Liver (tissue), 3 donors: ENCODE results near the gene PRPF40B.

ENCODE experiments used
- GABPA ChIP-seq, 2 donors: IDR thresholded peaks in 1 of 2; conservative IDR thresholded peaks in 1 of 2; 2 replicates each; pipeline ENCODE4 v1.6.1; 2016; ENCODE audit warnings: antibody characterized with exemption in 2 of 2, mild to moderate bottlenecking in 1 of 2, moderate library complexity in 1 of 2
- JUND ChIP-seq, 2 donors: IDR thresholded peaks; 2 replicates each; pipeline ENCODE4 v1.6.1; 2016; ENCODE audit warnings: antibody characterized with exemption in 2 of 2
- RXRA ChIP-seq, 2 donors: IDR thresholded peaks; 2 replicates each; pipeline ENCODE4 v1.6.1; 2017 to 2018; ENCODE audit warnings: antibody characterized with exemption in 2 of 2, mild to moderate bottlenecking in 1 of 2
- SP1 ChIP-seq: IDR thresholded peaks from 2 replicates; pipeline ENCODE4 v1.6.1; 2018; ENCODE audit warnings: antibody characterized with exemption, mild to moderate bottlenecking
- TF ChIP-seq, protein P1 (sequence below): fragments of 150-350 bp; IDR thresholded peaks from 2 replicates; pipeline ENCODE4 v1.5.1; 2017; ENCODE audit warnings: improper control_type of control experiment, low read depth, low read length; ENCODE audit not compliant: missing input control
- donor health status: healthy.
- donor health status: healthy.

DNA sequence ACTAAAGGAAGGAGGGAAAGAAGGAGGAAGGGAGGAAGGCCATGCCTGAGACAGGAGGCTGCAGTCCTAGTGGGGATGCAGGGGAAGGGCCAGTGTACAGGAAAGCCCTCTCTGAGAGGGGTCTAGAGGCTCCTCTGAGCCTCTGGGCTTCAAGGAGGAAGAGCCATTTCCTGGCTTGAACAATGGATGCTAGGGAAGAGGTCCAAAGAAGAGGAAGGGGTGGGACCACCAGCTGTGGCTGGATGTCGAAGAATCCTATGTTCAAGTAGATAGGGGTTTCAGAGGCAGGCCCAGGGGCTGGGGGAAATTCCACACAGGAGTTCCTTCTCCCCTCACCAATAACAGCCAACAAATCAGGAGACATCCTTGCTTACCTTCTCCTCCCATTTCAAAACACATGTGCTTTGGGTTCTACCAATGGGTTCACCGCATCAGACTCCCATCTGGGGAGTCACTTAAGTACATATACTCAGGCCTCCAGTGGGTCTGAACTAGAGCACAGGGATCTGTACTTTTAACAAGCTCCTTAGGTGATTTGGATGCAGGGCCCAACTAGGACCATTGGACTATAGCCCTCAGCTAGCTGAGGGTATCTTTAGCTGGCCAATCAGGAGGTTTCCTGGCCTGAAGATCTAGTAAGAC is 32.4 kb downstream of the PRPF40B start:
- no peak for TF ChIP-seq GABPA (IDR thresholded peaks at IDR 0.05 in 1 of 2, conservative IDR thresholded peaks at IDR 0.05 in 1 of 2)
- TF ChIP-seq, protein P1, sequence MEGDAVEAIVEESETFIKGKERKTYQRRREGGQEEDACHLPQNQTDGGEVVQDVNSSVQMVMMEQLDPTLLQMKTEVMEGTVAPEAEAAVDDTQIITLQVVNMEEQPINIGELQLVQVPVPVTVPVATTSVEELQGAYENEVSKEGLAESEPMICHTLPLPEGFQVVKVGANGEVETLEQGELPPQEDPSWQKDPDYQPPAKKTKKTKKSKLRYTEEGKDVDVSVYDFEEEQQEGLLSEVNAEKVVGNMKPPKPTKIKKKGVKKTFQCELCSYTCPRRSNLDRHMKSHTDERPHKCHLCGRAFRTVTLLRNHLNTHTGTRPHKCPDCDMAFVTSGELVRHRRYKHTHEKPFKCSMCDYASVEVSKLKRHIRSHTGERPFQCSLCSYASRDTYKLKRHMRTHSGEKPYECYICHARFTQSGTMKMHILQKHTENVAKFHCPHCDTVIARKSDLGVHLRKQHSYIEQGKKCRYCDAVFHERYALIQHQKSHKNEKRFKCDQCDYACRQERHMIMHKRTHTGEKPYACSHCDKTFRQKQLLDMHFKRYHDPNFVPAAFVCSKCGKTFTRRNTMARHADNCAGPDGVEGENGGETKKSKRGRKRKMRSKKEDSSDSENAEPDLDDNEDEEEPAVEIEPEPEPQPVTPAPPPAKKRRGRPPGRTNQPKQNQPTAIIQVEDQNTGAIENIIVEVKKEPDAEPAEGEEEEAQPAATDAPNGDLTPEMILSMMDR, result no peak
- no peak for TF ChIP-seq JUND (IDR thresholded peaks at IDR 0.05)
- no peak for TF ChIP-seq SP1
- TF ChIP-seq RXRA (IDR thresholded peaks at IDR 0.05), result no peak
